HCT116 (cell line): ENCODE data around the gene EHD4. TPM values are rescaled to one million over a fixed set of nuclear protein-coding genes. Genes with fewer than 3 reads are reported as not detected.

Experiments
- ATAC-seq: fragments of 200-7000 bp; cut with Tn5 transposase; 2 replicates; pipeline ENCODE4 v1.9.1; 2020; ENCODE audit warnings: mild to moderate bottlenecking, moderate library complexity
- BruUV-seq: library from RNA; stranded (reverse); fragments of 400-500 nt; replicated peaks from 2 replicates; lab custom pipeline; 2021; lab: Mats Ljungman, UMichigan
- CTCF ChIA-PET: fragments of 300-600 bp; sonication (Branson Sonifier 250); formaldehyde crosslinking; loops from one replicate; lab custom pipeline; 2021; ENCODE audit warnings: antibody characterized with exemption; lab: Charles Lee
- POLR2A ChIA-PET: fragments of 300-600, 350-600 bp; sonication (Branson Sonifier 250); formaldehyde crosslinking; loops from one replicate; lab custom pipeline; 2021; ENCODE audit warnings: antibody characterized with exemption; lab: Charles Lee
- RAD21 ChIA-PET, 2 experiments: fragments of 300-600 bp; sonication (Branson Sonifier 250); formaldehyde crosslinking; loops; one replicate each; lab custom pipeline; 2023; ENCODE audit warnings: low total read pairs in 2 of 2; ENCODE audit not compliant: uncharacterized antibody in 2 of 2, unreplicated experiment in 2 of 2, low non-redundant PET in 1 of 2; lab: Charles Lee
- DNase-seq: peaks from one replicate; pipeline ENCODE4 v3.0.0-alpha.2; 2010; ENCODE audit warnings: low read depth, low spot score
- H2AFZ ChIP-seq: fragments of 200-600 bp; shearing (Covaris generic), sonication (generic); 2 replicates; pipeline ENCODE4 v1.6.1; 2017; ENCODE audit warnings: low read depth, mixed run types, mixed read lengths, antibody characterized with exemption, low read length; ENCODE audit not compliant: poor library complexity, severe bottlenecking
- H3K27ac ChIP-seq: 2 replicates; pipeline ENCODE4 v1.5.1; 2012; ENCODE audit warnings: low read depth, low read length
- H3K27me3 ChIP-seq: fragments of 200-600 bp; sonication (generic); 2 replicates; pipeline ENCODE4 v1.6.1; 2016; ENCODE audit warnings: mixed run types, low read length, mixed read lengths; ENCODE audit not compliant: insufficient read depth
- H3K36me3 ChIP-seq, 2 experiments: fragments of 200-500 bp in 1 of 2; fragments of 200-600 bp in 1 of 2; sonication (Bioruptor generic) in 1 of 2; sonication (generic) in 1 of 2; 2 replicates each; pipeline versions ENCODE4 v1.5.1 to v1.6.1; 2014 to 2016; ENCODE audit warnings: low read length in 2 of 2, inconsistent platforms in 1 of 2, mixed read lengths in 1 of 2, mixed run types in 1 of 2; ENCODE audit not compliant: insufficient read depth in 2 of 2, control insufficient read depth in 1 of 2
- H3K4me1 ChIP-seq, 2 experiments: fragments of 200-600 bp in 1 of 2; sonication (generic) in 1 of 2; 2 replicates each; pipeline versions ENCODE4 v1.5.1 to v1.6.1; 2012 to 2017; ENCODE audit warnings: low read length in 2 of 2, inconsistent platforms in 1 of 2, mild to moderate bottlenecking in 1 of 2, mixed read lengths in 1 of 2, mixed run types in 1 of 2, moderate library complexity in 1 of 2; ENCODE audit not compliant: insufficient read depth in 2 of 2, control insufficient read depth in 1 of 2
- H3K4me2 ChIP-seq: fragments of 200-600 bp; sonication (generic); 2 replicates; pipeline ENCODE4 v1.6.1; 2017; ENCODE audit warnings: mixed run types, low read length, mixed read lengths
- H3K4me3 ChIP-seq, 2 experiments: fragments of 200-600 bp in 1 of 2; sonication (generic) in 1 of 2; replicated peaks in 1 of 2; 2 replicates each; pipeline ENCODE4 v1.5.1; 2011 to 2016; ENCODE audit warnings: low read length in 2 of 2, control low read depth in 1 of 2, low read depth in 1 of 2, mild to moderate bottlenecking in 1 of 2, mixed read lengths in 1 of 2, mixed run types in 1 of 2
- H3K79me2 ChIP-seq: fragments of 200-600 bp; sonication (generic); 2 replicates; pipeline ENCODE4 v1.6.1; 2017; ENCODE audit warnings: mild to moderate bottlenecking, mixed run types, low read length, moderate library complexity, mixed read lengths; ENCODE audit not compliant: insufficient read depth
- H3K9ac ChIP-seq: fragments of 200-600 bp; sonication (generic); 2 replicates; pipeline ENCODE4 v1.6.1; 2016; ENCODE audit warnings: low read length, mixed read lengths
- H3K9me2 ChIP-seq: fragments of 200-600 bp; sonication (generic), shearing (Covaris generic); 2 replicates; pipeline ENCODE4 v1.6.1; 2017; ENCODE audit warnings: mixed run types, mild to moderate bottlenecking, moderate library complexity; ENCODE audit not compliant: insufficient read depth
- H3K9me3 ChIP-seq, 2 experiments: fragments of 200-500 bp in 1 of 2; fragments of 200-600 bp in 1 of 2; sonication (Bioruptor generic) in 1 of 2; sonication (generic) in 1 of 2; 2 replicates each; pipeline ENCODE4 v1.6.1; 2014 to 2017; ENCODE audit warnings: low read length in 2 of 2, mixed read lengths in 2 of 2, inconsistent platforms in 1 of 2, low read depth in 1 of 2, mild to moderate bottlenecking in 1 of 2, mixed run types in 1 of 2, moderate library complexity in 1 of 2; ENCODE audit not compliant: control insufficient read depth in 1 of 2, insufficient read depth in 1 of 2
- H4K20me1 ChIP-seq: fragments of 200-600 bp; sonication (generic), shearing (Covaris generic); 2 replicates; pipeline ENCODE4 v1.6.1; 2017; ENCODE audit warnings: mixed run types, mild to moderate bottlenecking, moderate library complexity; ENCODE audit not compliant: insufficient read depth
- CEBPB ChIP-seq: IDR thresholded peaks from 2 replicates; pipeline ENCODE4 v1.6.1; 2012; ENCODE audit warnings: low read depth
- EGR1 ChIP-seq: IDR thresholded peaks from 2 replicates; pipeline ENCODE4 v1.6.1; 2012; ENCODE audit warnings: low read depth
- EZH2 ChIP-seq: fragments of 200-600 bp; sonication (generic); IDR thresholded peaks from 2 replicates; pipeline ENCODE4 v1.6.1; 2017; ENCODE audit warnings: antibody characterized with exemption, mixed run types
- EZH2phosphoT487 ChIP-seq: fragments of 200-600 bp; IDR thresholded peaks from 2 replicates; pipeline ENCODE4 v1.6.1; 2018; ENCODE audit warnings: antibody characterized with exemption, borderline replicate concordance
- JUND ChIP-seq: IDR thresholded peaks from 2 replicates; pipeline ENCODE4 v1.6.1; 2012
- POLR2A ChIP-seq: IDR thresholded peaks from 2 replicates; pipeline ENCODE4 v1.7.0; 2011; ENCODE audit warnings: borderline replicate concordance; ENCODE audit not compliant: insufficient read depth, insufficient read length; ENCODE audit errors: extremely low read depth
- SIN3A ChIP-seq: IDR thresholded peaks from 2 replicates; pipeline ENCODE4 v1.6.1; 2012; ENCODE audit warnings: low read depth
- SP1 ChIP-seq: IDR thresholded peaks from 2 replicates; pipeline ENCODE4 v1.6.1; 2012; ENCODE audit warnings: low read depth
- SRF ChIP-seq: IDR thresholded peaks from 2 replicates; pipeline ENCODE4 v1.6.1; 2012; ENCODE audit warnings: low read depth
- TCF7L2 ChIP-seq: IDR thresholded peaks from 2 replicates; pipeline ENCODE4 v1.7.0; 2011; ENCODE audit warnings: borderline replicate concordance, inconsistent platforms; ENCODE audit not compliant: insufficient read depth, insufficient read length; ENCODE audit errors: extremely low read depth
- YY1 ChIP-seq: IDR thresholded peaks from 2 replicates; pipeline ENCODE4 v1.6.1; 2011; ENCODE audit warnings: low read length, low read depth, moderate library complexity, mild to moderate bottlenecking; ENCODE audit not compliant: insufficient replicate concordance; ENCODE audit errors: extremely low read depth
- ZFX ChIP-seq: fragments of 450-650 bp; IDR thresholded peaks from 2 replicates; pipeline ENCODE4 v1.6.1; 2017
- intact Hi-C: fragments of 100-400 bp; cut with micrococcal nuclease; formaldehyde crosslinking; loops from 2 replicates; pipeline ENCODE4 v1.10.0; 2022
- total RNA-seq: library from RNA; stranded (reverse); gene quantifications from one replicate; pipeline ENCODE4 v1.2.1, GENCODE V29; 2021; ENCODE audit not compliant: unreplicated experiment
- TF ChIP-seq, protein P1 (sequence below), 3 experiments: fragments of 200-600 bp in 1 of 3; sonication (generic) in 1 of 3; IDR thresholded peaks in 2 of 3; conservative IDR thresholded peaks in 1 of 3; 2 replicates each; pipeline ENCODE4 v1.5.1; 2012 to 2017; ENCODE audit warnings: low read depth in 2 of 3, low read length in 2 of 3, antibody characterized with exemption in 1 of 3, borderline replicate concordance in 1 of 3, control low read depth in 1 of 3, mild to moderate bottlenecking in 1 of 3, mixed read lengths in 1 of 3, mixed run types in 1 of 3, moderate library complexity in 1 of 3; ENCODE audit not compliant: insufficient read depth in 1 of 3
- TF ChIP-seq, protein P2 (sequence below): IDR thresholded peaks from 2 replicates; pipeline ENCODE4 v1.6.1; 2012
- TF ChIP-seq, protein P3 (sequence below): IDR thresholded peaks from 2 replicates; pipeline ENCODE4 v1.6.1; 2011; ENCODE audit warnings: mild to moderate bottlenecking, low read length, moderate library complexity; ENCODE audit not compliant: insufficient replicate concordance; ENCODE audit errors: extremely low read depth
- TF ChIP-seq, protein P4 (sequence below): IDR thresholded peaks from 2 replicates; pipeline ENCODE4 v1.6.1; 2012

EHD4 gene
- total RNA-seq, 1 experiment from 2014 or later, result 28.0 TPM

DNA sequence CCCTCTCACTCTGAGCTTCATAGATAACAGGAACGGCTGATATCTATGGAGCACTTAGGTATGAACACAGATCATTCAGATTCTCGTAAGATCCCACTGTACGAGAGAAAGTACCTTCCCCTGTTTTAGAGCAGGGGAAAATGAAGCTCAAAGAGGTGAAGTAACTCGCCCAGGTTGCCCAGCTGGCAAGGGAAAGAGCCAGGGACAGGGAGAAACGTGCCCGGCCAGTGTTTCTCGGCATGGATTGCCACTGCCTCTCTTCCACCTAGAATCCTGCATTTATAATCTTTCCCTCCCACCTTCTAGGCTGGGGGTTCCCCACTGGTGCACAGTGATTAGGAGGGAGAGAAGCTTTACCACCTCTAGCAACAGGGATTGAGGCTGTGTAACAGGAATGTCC lies 39.0 kb downstream of the EHD4 start:
- Histone ChIP-seq H3K9ac (peak overlapping the region; percentile 51), H3K4me3 (no peak overlapping the region), H3K4me2 (peak overlapping the region; percentile 78), H3K27me3 (no peaks in the 10 kb centered on the region), H3K36me3 (peaks cover 0 to 4% of the 10 kb centered on the region in 2 experiments; a peak in 1 of 4 replicates), H3K9me2 (no peaks in the 10 kb centered on the region), H2AFZ (no peak overlapping the region), H4K20me1 (no peaks in the 10 kb centered on the region), H3K27ac (no peak overlapping the region), H3K79me2 (peaks cover 52% of the 10 kb centered on the region; the same call in 1 of the 2 replicates), H3K4me1 (peaks cover 42 to 88% of the 10 kb centered on the region in 2 experiments), H3K9me3 (no peaks in the 10 kb centered on the region; a peak in 1 of 4 replicates)
- intact Hi-C loops, result no loop called here
- no TSS peak for BruUV-seq
- TF ChIP-seq, protein P1, sequence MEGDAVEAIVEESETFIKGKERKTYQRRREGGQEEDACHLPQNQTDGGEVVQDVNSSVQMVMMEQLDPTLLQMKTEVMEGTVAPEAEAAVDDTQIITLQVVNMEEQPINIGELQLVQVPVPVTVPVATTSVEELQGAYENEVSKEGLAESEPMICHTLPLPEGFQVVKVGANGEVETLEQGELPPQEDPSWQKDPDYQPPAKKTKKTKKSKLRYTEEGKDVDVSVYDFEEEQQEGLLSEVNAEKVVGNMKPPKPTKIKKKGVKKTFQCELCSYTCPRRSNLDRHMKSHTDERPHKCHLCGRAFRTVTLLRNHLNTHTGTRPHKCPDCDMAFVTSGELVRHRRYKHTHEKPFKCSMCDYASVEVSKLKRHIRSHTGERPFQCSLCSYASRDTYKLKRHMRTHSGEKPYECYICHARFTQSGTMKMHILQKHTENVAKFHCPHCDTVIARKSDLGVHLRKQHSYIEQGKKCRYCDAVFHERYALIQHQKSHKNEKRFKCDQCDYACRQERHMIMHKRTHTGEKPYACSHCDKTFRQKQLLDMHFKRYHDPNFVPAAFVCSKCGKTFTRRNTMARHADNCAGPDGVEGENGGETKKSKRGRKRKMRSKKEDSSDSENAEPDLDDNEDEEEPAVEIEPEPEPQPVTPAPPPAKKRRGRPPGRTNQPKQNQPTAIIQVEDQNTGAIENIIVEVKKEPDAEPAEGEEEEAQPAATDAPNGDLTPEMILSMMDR (IDR thresholded peaks at IDR 0.05 in 2 of 3, conservative IDR thresholded peaks at IDR 0.05 in 1 of 3; ENCODE audit: borderline replicate concordance in 1 of 3, insufficient read depth in 1 of 3, low read depth in 2 of 3, low read length in 2 of 3), result no peak
- TF ChIP-seq EGR1 (no peak), SRF (no peak), EZH2phosphoT487 (no peak), EZH2 (no peak), SP1 (no peak), JUND (no peak), POLR2A (no peak), CEBPB (no peak), SIN3A (no peak), YY1 (no peak), TCF7L2 (no peak), ZFX (no peak)
- TF ChIP-seq, protein P2, sequence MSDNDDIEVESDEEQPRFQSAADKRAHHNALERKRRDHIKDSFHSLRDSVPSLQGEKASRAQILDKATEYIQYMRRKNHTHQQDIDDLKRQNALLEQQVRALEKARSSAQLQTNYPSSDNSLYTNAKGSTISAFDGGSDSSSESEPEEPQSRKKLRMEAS, result no peak
- TF ChIP-seq, protein P3, sequence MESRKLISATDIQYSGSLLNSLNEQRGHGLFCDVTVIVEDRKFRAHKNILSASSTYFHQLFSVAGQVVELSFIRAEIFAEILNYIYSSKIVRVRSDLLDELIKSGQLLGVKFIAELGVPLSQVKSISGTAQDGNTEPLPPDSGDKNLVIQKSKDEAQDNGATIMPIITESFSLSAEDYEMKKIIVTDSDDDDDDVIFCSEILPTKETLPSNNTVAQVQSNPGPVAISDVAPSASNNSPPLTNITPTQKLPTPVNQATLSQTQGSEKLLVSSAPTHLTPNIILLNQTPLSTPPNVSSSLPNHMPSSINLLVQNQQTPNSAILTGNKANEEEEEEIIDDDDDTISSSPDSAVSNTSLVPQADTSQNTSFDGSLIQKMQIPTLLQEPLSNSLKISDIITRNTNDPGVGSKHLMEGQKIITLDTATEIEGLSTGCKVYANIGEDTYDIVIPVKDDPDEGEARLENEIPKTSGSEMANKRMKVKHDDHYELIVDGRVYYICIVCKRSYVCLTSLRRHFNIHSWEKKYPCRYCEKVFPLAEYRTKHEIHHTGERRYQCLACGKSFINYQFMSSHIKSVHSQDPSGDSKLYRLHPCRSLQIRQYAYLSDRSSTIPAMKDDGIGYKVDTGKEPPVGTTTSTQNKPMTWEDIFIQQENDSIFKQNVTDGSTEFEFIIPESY, result no peak
- TF ChIP-seq, protein P4, sequence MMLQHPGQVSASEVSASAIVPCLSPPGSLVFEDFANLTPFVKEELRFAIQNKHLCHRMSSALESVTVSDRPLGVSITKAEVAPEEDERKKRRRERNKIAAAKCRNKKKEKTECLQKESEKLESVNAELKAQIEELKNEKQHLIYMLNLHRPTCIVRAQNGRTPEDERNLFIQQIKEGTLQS, result no peak
- ChIA-PET RAD21 (no interaction called here), POLR2A (no interaction called here), CTCF (interaction anchor here (1.1 kb wide), 1 partner anchor 29 kb away, joined by 4 read pairs; no protein-coding TSS in a partner anchor)
- ATAC-seq, result 0 out of 2 replicates have a peak, but pooled peaks have one; percentile 6
- DNase-seq, result no peak
